D721Med (cell line): Measurements from ENCODE around the gene TGFBR3.

Source experiments
- DNase-seq: peaks from one replicate; pipeline ENCODE4 v3.0.0; 2011; ENCODE audit warnings: low spot score; ENCODE audit not compliant: insufficient read length
- FAIRE-seq: peaks from 2 replicates; lab custom pipeline; 2011; peaks lifted over from hg19 to GRCh38; lab: Jason Lieb, UNC
- TF ChIP-seq, protein P1 (sequence below): IDR thresholded peaks from 2 replicates; pipeline ENCODE4 v1.5.1; 2012; ENCODE audit warnings: mild to moderate bottlenecking, control low read depth; ENCODE audit not compliant: insufficient read depth; ENCODE audit errors: missing control alignments

Gene TGFBR3

DNA sequence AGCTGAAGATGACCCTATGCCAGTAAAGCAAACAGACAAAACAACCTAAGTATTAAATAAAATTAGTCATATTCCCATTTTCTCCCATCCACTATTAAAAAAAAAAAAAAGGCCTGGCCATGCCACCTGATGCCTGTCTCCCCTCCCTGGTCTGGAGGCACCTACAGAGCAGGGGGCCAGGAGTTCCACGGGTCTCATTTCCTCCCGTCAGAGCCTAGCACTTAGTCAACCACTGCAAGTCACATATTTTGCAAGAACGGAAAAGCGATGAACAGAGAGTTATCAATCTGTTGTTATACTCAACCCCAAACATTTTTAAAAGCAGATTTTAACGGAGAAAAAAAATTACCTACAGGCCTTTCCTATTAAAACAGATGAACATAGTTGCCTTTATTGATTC lies 59.3 kb downstream of the TGFBR3 start:
- FAIRE-seq = no peak
- no peak for DNase-seq
- TF ChIP-seq, protein P1, sequence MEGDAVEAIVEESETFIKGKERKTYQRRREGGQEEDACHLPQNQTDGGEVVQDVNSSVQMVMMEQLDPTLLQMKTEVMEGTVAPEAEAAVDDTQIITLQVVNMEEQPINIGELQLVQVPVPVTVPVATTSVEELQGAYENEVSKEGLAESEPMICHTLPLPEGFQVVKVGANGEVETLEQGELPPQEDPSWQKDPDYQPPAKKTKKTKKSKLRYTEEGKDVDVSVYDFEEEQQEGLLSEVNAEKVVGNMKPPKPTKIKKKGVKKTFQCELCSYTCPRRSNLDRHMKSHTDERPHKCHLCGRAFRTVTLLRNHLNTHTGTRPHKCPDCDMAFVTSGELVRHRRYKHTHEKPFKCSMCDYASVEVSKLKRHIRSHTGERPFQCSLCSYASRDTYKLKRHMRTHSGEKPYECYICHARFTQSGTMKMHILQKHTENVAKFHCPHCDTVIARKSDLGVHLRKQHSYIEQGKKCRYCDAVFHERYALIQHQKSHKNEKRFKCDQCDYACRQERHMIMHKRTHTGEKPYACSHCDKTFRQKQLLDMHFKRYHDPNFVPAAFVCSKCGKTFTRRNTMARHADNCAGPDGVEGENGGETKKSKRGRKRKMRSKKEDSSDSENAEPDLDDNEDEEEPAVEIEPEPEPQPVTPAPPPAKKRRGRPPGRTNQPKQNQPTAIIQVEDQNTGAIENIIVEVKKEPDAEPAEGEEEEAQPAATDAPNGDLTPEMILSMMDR = no peak

DNA sequence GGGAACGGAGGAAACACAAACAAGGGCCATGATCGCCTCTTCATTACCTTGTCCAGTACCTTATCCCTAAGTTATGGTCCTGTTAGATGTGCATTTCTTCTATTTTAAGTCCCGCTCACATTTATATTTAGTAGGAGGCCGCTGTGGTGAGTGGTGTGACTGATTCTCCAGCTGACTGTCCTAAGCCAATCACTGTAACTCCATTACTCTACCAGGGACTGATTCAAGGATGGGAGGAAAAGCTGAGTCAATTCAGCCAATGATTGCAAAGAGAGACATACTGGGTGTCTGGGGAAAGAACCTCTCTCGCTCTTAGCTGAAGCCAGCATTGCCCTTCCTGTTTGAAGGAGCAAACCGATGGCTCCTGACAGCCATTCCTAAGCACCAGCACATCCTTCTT lies 59.7 kb downstream of the TGFBR3 start:
- DNase-seq (no peak), FAIRE-seq (no peak)
- TF ChIP-seq, protein P1 = no peak

- FAIRE-seq (no peak), DNase-seq (no peak)
- TF ChIP-seq, protein P1 = no peak
Observed at GRCh38 chr1:91821126-91821868, 64.7 kb downstream of the TGFBR3 start.

DNA sequence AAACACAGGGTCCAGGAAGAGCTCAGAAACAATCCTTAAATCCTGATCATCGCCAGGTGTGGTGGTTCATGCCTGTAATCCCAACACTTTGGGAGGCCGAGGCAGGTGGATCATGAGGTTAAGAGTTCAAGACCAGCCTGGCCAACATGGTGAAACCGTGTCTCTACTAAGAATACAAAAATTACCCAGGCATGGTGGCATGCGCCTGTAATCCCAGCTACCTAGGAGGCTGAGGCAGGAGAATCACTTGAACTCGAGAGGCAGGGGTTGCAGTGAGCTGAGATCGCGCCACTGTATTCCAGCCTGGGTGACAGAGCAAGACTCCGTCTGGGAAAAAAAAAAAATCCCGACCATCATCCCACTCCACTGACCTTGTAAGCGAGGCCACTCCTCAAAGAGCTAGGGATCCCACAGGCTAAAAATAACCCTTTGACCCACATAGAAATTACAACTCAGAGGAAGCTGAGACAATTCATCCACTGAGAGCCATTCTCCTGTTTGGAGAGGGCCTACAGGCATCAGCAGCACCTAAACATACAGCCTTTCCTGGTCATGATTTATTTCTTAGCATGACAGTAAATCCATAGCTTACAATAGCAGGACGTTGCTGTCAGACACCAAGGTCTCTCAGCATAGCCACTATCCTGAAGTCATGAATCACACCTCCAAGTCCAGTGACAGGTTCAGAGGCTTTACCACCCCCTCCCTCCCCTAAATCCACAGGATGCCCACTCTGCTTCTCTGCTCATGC lies 66.7 kb downstream of the TGFBR3 start:
- DNase-seq (no peak), FAIRE-seq (no peak)
- TF ChIP-seq, protein P1 = no peak

DNA sequence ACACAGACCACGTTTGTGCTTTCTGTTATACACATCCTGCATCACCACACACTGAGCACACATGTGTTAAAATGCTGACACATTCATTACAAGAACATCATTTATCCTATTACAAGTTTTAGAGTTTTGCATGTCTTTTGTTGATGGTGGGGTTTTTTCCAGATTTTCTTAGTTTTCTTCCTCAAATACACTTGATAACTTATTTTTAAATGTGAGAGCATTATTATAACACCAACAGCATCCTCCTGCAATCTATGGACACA lies 67.3 kb downstream of the TGFBR3 start:
- FAIRE-seq = no peak
- no peak for DNase-seq
- TF ChIP-seq, protein P1 = no peak

- no peak for DNase-seq
- no peak for FAIRE-seq
- TF ChIP-seq, protein P1 = no peak
Observed at GRCh38 chr1:91817211-91817905, 68.6 kb downstream of the TGFBR3 start.
